ENCODE measurements around the gene GDA. TPM values are rescaled to one million over a fixed set of nuclear protein-coding genes. Genes with fewer than 3 reads are reported as not detected.

GDA gene
- total and polyA plus RNA-seq, 4 donors: 0.04 to 1.5 (median 0.63) TPM

DNA sequence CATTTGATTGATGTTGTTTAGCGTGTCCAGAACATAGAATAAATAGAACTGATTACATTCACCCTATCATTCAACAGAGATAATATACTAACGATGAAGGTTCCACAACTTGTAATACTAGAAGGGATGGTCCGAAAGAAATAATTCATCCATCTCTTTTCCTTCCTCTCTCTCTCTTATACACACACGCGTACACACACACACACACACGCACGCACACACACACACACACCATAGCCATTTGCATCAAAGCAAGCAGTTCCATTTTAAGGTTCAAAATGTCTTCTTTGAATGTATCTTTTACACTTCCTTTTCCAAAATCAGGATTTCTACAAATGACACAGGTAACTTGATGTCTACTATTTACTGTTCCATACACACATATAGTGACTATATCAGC is 887 bp downstream of the GDA start:
- Histone ChIP-seq H3K27me3 (ENCODE audit: control insufficient read depth in 3 of 3, insufficient read depth in 3 of 3, low read length in 2 of 3) (peaks cover 3 to 41% (median 26%) of the 10 kb centered on the region in 3 donors), H3K9ac (ENCODE audit: insufficient read depth in 1 of 2, low read length in 2 of 2) (no peak overlapping the region), H3K36me3 (ENCODE audit: control insufficient read depth in 4 of 4, insufficient read depth in 4 of 4, low read length in 4 of 4) (no peaks in the 10 kb centered on the region), H3K27ac (ENCODE audit: low read depth in 1 of 2, low read length in 1 of 2) (no peak overlapping the region), H3K4me3 (no peak overlapping the region), H3K4me1 (ENCODE audit: control insufficient read depth in 5 of 5, insufficient read depth in 5 of 5, low read length in 5 of 5) (peaks cover 0 to 3% (median 0%) of the 10 kb centered on the region in 5 donors), H3K9me3 (ENCODE audit: control insufficient read depth in 4 of 4, insufficient read depth in 3 of 4, low read length in 3 of 4) (peaks cover 0 to 3% (median 0%) of the 10 kb centered on the region in 4 donors)
- TF ChIP-seq, protein P1, sequence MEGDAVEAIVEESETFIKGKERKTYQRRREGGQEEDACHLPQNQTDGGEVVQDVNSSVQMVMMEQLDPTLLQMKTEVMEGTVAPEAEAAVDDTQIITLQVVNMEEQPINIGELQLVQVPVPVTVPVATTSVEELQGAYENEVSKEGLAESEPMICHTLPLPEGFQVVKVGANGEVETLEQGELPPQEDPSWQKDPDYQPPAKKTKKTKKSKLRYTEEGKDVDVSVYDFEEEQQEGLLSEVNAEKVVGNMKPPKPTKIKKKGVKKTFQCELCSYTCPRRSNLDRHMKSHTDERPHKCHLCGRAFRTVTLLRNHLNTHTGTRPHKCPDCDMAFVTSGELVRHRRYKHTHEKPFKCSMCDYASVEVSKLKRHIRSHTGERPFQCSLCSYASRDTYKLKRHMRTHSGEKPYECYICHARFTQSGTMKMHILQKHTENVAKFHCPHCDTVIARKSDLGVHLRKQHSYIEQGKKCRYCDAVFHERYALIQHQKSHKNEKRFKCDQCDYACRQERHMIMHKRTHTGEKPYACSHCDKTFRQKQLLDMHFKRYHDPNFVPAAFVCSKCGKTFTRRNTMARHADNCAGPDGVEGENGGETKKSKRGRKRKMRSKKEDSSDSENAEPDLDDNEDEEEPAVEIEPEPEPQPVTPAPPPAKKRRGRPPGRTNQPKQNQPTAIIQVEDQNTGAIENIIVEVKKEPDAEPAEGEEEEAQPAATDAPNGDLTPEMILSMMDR (IDR thresholded peaks at IDR 0.05; ENCODE audit: control extremely low read depth, extremely low read depth): no peak
- no peak for DNase-seq
- WGBS, 2 donors: 72 to 75% methylated on average over 7 of the region's 7 CpGs
- no peak for ATAC-seq (ENCODE audit: insufficient read depth, low FRiP score)

DNA sequence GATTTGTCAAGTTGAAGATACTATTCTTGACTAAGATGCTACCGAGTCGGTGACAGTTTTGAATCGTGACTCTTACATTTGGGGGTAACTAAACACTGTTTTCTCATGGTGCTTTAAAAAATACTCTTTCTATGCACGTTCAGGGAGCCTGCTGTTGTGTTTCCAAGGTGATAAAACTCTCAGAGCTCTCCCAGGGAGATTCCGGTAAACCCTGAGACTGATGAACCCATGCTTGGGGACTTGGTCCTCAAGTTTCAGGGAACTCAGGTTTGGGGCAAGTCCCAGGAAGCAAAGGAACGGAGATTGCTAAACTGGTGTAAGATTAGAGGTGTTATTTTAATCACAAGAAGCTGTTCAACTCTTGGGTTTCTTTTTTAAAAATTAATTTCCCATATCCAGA is 1.4 kb downstream of the GDA start:
- Histone ChIP-seq H3K27me3 (ENCODE audit: control insufficient read depth in 3 of 3, insufficient read depth in 3 of 3, low read length in 2 of 3) (peaks cover 3 to 41% (median 26%) of the 10 kb centered on the region in 3 donors), H3K9ac (ENCODE audit: insufficient read depth in 1 of 2, low read length in 2 of 2) (no peak overlapping the region), H3K4me1 (ENCODE audit: control insufficient read depth in 5 of 5, insufficient read depth in 5 of 5, low read length in 5 of 5) (peaks cover 0 to 3% (median 0%) of the 10 kb centered on the region in 5 donors), H3K36me3 (ENCODE audit: control insufficient read depth in 4 of 4, insufficient read depth in 4 of 4, low read length in 4 of 4) (no peaks in the 10 kb centered on the region), H3K9me3 (ENCODE audit: control insufficient read depth in 4 of 4, insufficient read depth in 3 of 4, low read length in 3 of 4) (peaks cover 0 to 4% (median under 1%) of the 10 kb centered on the region in 4 donors), H3K27ac (ENCODE audit: low read depth in 1 of 2, low read length in 1 of 2) (no peak overlapping the region), H3K4me3 (no peak overlapping the region)
- 69 to 75% methylated on average over 6 of the region's 6 CpGs for WGBS, 2 donors
- TF ChIP-seq, protein P1 (IDR thresholded peaks at IDR 0.05; ENCODE audit: control extremely low read depth, extremely low read depth): no peak
- ATAC-seq (ENCODE audit: insufficient read depth, low FRiP score): no peak
- DNase-seq: no peak

DNA sequence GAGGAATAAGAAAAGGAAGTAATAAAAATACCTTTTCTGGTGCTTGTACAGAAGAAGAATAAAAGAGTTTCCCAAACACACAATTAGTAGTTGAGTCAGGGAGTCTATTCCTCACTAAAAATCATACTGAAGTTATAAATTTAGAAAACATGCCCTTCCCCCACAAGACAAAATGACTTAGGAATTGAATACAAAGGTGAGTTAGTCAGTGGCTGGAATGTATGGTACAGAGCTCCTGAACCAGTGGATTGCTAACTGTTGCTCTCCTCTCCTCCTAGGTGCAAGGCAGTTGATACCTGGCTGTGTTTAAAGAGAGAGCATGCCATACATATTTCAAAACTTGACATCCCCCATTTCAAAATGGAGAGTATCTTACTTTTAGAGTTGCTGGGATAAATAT is 1.9 kb downstream of the GDA start:
- Histone ChIP-seq H3K27ac (ENCODE audit: low read depth in 1 of 2, low read length in 1 of 2) (no peak overlapping the region), H3K9me3 (ENCODE audit: control insufficient read depth in 4 of 4, insufficient read depth in 3 of 4, low read length in 3 of 4) (peaks cover 0 to 4% (median under 1%) of the 10 kb centered on the region in 4 donors), H3K4me1 (ENCODE audit: control insufficient read depth in 5 of 5, insufficient read depth in 5 of 5, low read length in 5 of 5) (peaks cover 0 to 3% (median 0%) of the 10 kb centered on the region in 5 donors), H3K36me3 (ENCODE audit: control insufficient read depth in 4 of 4, insufficient read depth in 4 of 4, low read length in 4 of 4) (no peaks in the 10 kb centered on the region), H3K27me3 (ENCODE audit: control insufficient read depth in 3 of 3, insufficient read depth in 3 of 3, low read length in 2 of 3) (peaks cover 3 to 41% (median 26%) of the 10 kb centered on the region in 3 donors), H3K4me3 (no peak overlapping the region), H3K9ac (ENCODE audit: insufficient read depth in 1 of 2, low read length in 2 of 2) (no peak overlapping the region)
- ATAC-seq (ENCODE audit: insufficient read depth, low FRiP score) (no peak), DNase-seq (no peak)
- TF ChIP-seq, protein P1 (IDR thresholded peaks at IDR 0.05; ENCODE audit: control extremely low read depth, extremely low read depth): no peak
